HG03342 (cell line): ENCODE data around the gene VPS13D.

Source experiments
- ATAC-seq: cut with Tn5 transposase; IDR thresholded peaks from one replicate; pipeline ENCODE4 v1.9.1; 2021; ENCODE audit warnings: mild to moderate bottlenecking, moderate library complexity; ENCODE audit not compliant: unreplicated experiment

The VPS13D gene

GRCh38 chr1:12333036-12333785 lies 103.4 kb downstream of the VPS13D start:
- ATAC-seq, result no peak

- no peak for ATAC-seq
Observed at GRCh38 chr1:12335815-12336214, 106.0 kb downstream of the VPS13D start.

- no peak for ATAC-seq
Observed at GRCh38 chr1:12336413-12336812, 106.6 kb downstream of the VPS13D start.

GRCh38 chr1:12338017-12338416 lies 108.2 kb downstream of the VPS13D start:
- ATAC-seq, result no peak

- no peak for ATAC-seq
Observed at GRCh38 chr1:12338823-12339222, 109.0 kb downstream of the VPS13D start.

GRCh38 chr1:12339396-12339795 lies 109.6 kb downstream of the VPS13D start:
- no peak for ATAC-seq

GRCh38 chr1:12339811-12340543 lies 110.1 kb downstream of the VPS13D start:
- no peak for ATAC-seq

- ATAC-seq, result no peak
Observed at GRCh38 chr1:12340544-12340930, 110.7 kb downstream of the VPS13D start.

- no peak for ATAC-seq
Observed at GRCh38 chr1:12341667-12342066, 111.8 kb downstream of the VPS13D start.

GRCh38 chr1:12342401-12343003 lies 112.7 kb downstream of the VPS13D start:
- ATAC-seq, result no peak

- ATAC-seq, result no peak
Observed at GRCh38 chr1:12343823-12344487, 114.1 kb downstream of the VPS13D start.

- ATAC-seq, result no peak
Observed at GRCh38 chr1:12344596-12345349, 114.9 kb downstream of the VPS13D start.

GRCh38 chr1:12345350-12346217 lies 115.8 kb downstream of the VPS13D start:
- ATAC-seq, result no peak

GRCh38 chr1:12346483-12347151 lies 116.8 kb downstream of the VPS13D start:
- ATAC-seq, result no peak

GRCh38 chr1:12348113-12348512 lies 118.3 kb downstream of the VPS13D start:
- no peak for ATAC-seq

- ATAC-seq, result no peak
Observed at GRCh38 chr1:12353981-12354380, 124.2 kb downstream of the VPS13D start.

GRCh38 chr1:12356004-12356890 lies 126.4 kb downstream of the VPS13D start:
- ATAC-seq, result no peak

GRCh38 chr1:12358499-12358898 lies 128.7 kb downstream of the VPS13D start:
- ATAC-seq, result no peak
